ENCODE measurements around the gene SLC22A31. TPM values are rescaled to one million over a fixed set of nuclear protein-coding genes. Genes with fewer than 3 reads are reported as not detected.

Gene SLC22A31
- total and polyA plus RNA-seq, 2 donors (not counting 3 experiments of a cell fraction or from before 2014, with no cell fraction given): 1.0 TPM; not detected in 1

- no peaks in the 10 kb centered on the region for H3K9me1 ChIP-seq (replicated peaks; ENCODE audit: control insufficient read depth, extremely low read depth, insufficient read depth, low read length)
- no peaks in the 10 kb centered on the region for H3K9me3 ChIP-seq (replicated peaks; ENCODE audit: control insufficient read depth, insufficient read depth, low read length)
- ChIA-PET CTCF (no interaction called here), POLR2A (no interaction called here)
- no TSS peak for BruUV-seq (replicated peaks)
- DNase-seq (ENCODE audit: low read depth, low spot score) (no peak), FAIRE-seq (no peak)
- peaks cover 3% of the 10 kb centered on the region for H3K4me1 ChIP-seq (ENCODE audit: control insufficient read depth, extremely low read depth, insufficient read depth, low read length)
- dilution Hi-C loops (cut with MboI; ENCODE audit: extremely low pct_ligation_motif_present, low sequenced_read_pairs): no loop called here
- TF ChIP-seq FOS (IDR thresholded peaks at IDR 0.05; ENCODE audit: borderline replicate concordance, insufficient read depth, low read length) (no peak), GATA2 (IDR thresholded peaks at IDR 0.05; ENCODE audit: insufficient read depth, insufficient read length, low read depth, low read length) (no peak), JUN (IDR thresholded peaks at IDR 0.05; ENCODE audit: borderline replicate concordance, insufficient read depth, insufficient read length, low read depth) (no peak), POLR2AphosphoS5 (IDR thresholded peaks at IDR 0.05; ENCODE audit: insufficient read depth, low read depth, low read length) (no peak), EZH2 (IDR thresholded peaks at IDR 0.05; ENCODE audit: borderline replicate concordance, low read depth, low read length, severe bottlenecking) (no peak), MYC (IDR thresholded peaks at IDR 0.05; ENCODE audit: low read depth, low read length) (no peak), CTCF (IDR thresholded peaks at IDR 0.05; ENCODE audit: extremely low read depth in 1 of 2, insufficient read depth in 1 of 2, low read depth in 1 of 2, low read length in 2 of 2) (no peak), POLR2A (IDR thresholded peaks at IDR 0.05; ENCODE audit: low read depth, low read length) (no peak), MAX (IDR thresholded peaks at IDR 0.05; ENCODE audit: insufficient read depth, insufficient read length) (no peak)
- peaks cover 0 to 3% of the 10 kb centered on the region in 2 experiments for H3K27me3 ChIP-seq (ENCODE audit: control insufficient read depth in 2 of 2, insufficient read depth in 2 of 2, low read length in 2 of 2)
- no peaks in the 10 kb centered on the region for H3K79me2 ChIP-seq (ENCODE audit: control insufficient read depth, insufficient read depth, low read length)
- no peak overlapping the region for H3K9ac ChIP-seq (replicated peaks; ENCODE audit: extremely low read depth, insufficient read depth, low read length)
- no peaks in the 10 kb centered on the region for H3K36me3 ChIP-seq (ENCODE audit: control insufficient read depth in 2 of 2, extremely low read depth in 1 of 2, insufficient read depth in 2 of 2, low read length in 2 of 2)
- intact Hi-C loops (cut with micrococcal nuclease): no loop called here
- H2AFZ ChIP-seq (ENCODE audit: low read depth, low read length): no peak overlapping the region
- H3K27ac ChIP-seq (ENCODE audit: insufficient read depth, low read depth, low read length): no peak overlapping the region
- no peak overlapping the region for H3K4me3 ChIP-seq (replicated peaks in 1 of 3; ENCODE audit: insufficient read depth in 1 of 3, low read depth in 1 of 3, low read length in 3 of 3)
- H4K20me1 ChIP-seq (replicated peaks; ENCODE audit: control insufficient read depth, extremely low read depth, insufficient read depth, low read length): no peaks in the 10 kb centered on the region
- no peak overlapping the region for H3K4me2 ChIP-seq (ENCODE audit: insufficient read depth, low read length)
Observed at GRCh38 chr16:89172528-89173173, 27.7 kb downstream of the SLC22A31 start.

Measured in endothelial cell of umbilical vein (primary cell).